Nephron (organoid): ENCODE results near the gene SPSB2.

Source experiments
- H3K27ac Mint-ChIP-seq, 3 experiments: 2 replicates each; pipeline ENCODE4 v1.8.0; 2020; ENCODE audit warnings: mixed read lengths in 3 of 3, mild to moderate bottlenecking in 2 of 3, moderate library complexity in 1 of 3
- H3K27me3 Mint-ChIP-seq: 2 replicates; pipeline ENCODE4 v1.8.0; 2021; ENCODE audit warnings: low read depth, mild to moderate bottlenecking, moderate library complexity, mixed read lengths
- H3K36me3 Mint-ChIP-seq: 2 replicates; pipeline ENCODE4 v1.8.0; 2020; ENCODE audit warnings: low read depth, mixed read lengths
- H3K4me1 Mint-ChIP-seq: 2 replicates; pipeline ENCODE4 v1.8.0; 2020; ENCODE audit warnings: mixed read lengths
- H3K4me3 Mint-ChIP-seq, 3 experiments: 2 replicates each; pipeline ENCODE4 v1.8.0; 2020; ENCODE audit warnings: mild to moderate bottlenecking in 3 of 3, mixed read lengths in 3 of 3, moderate library complexity in 2 of 3
- H3K9me3 Mint-ChIP-seq: 2 replicates; pipeline ENCODE4 v1.8.0; 2020; ENCODE audit warnings: mixed read lengths
- CTCF ChIP-seq, 3 experiments: fragments of 200-600 bp; sonication (generic); IDR thresholded peaks; one replicate each; pipeline ENCODE4 v1.5.0; 2021; ENCODE audit warnings: antibody characterized with exemption in 3 of 3; ENCODE audit not compliant: unreplicated experiment in 3 of 3

Gene SPSB2

GRCh38 chr12:6847676-6848075 lies 25.4 kb downstream of the SPSB2 start:
- no peaks in the 10 kb centered on the region for H3K27me3 Mint-ChIP-seq
- H3K4me1 Mint-ChIP-seq, result peaks cover 32% of the 10 kb centered on the region
- no peak overlapping the region for H3K27ac Mint-ChIP-seq
- no peaks in the 10 kb centered on the region for H3K9me3 Mint-ChIP-seq
- no peak for TF ChIP-seq CTCF (IDR thresholded peaks at IDR 0.05; ENCODE audit: unreplicated experiment in 3 of 3)
- H3K4me3 Mint-ChIP-seq, result peak overlapping the region in 2 of 3 experiments; percentile 30 to 41
- H3K36me3 Mint-ChIP-seq, result peaks cover 52% of the 10 kb centered on the region

GRCh38 chr12:6846316-6846869 lies 26.7 kb downstream of the SPSB2 start:
- no peaks in the 10 kb centered on the region for H3K27me3 Mint-ChIP-seq

GRCh38 chr12:6845395-6845794 lies 27.7 kb downstream of the SPSB2 start:
- Mint-ChIP-seq H3K4me3 (no peak overlapping the region), H3K4me1 (peaks cover 25% of the 10 kb centered on the region), H3K36me3 (peaks cover 51% of the 10 kb centered on the region), H3K27me3 (no peaks in the 10 kb centered on the region), H3K27ac (no peak overlapping the region), H3K9me3 (no peaks in the 10 kb centered on the region)
- TF ChIP-seq CTCF (IDR thresholded peaks at IDR 0.05; ENCODE audit: unreplicated experiment in 3 of 3), result no peak

More at GRCh38 chr12:6846316-6846869, 26.7 kb downstream of the SPSB2 start:
- Mint-ChIP-seq H3K36me3 (peaks cover 55% of the 10 kb centered on the region), H3K4me1 (peaks cover 32% of the 10 kb centered on the region), H3K4me3 (peak overlapping the region in 1 of 3 experiments; percentile 2), H3K27ac (no peak overlapping the region), H3K9me3 (no peaks in the 10 kb centered on the region)
- no peak for TF ChIP-seq CTCF (IDR thresholded peaks at IDR 0.05; ENCODE audit: unreplicated experiment in 3 of 3)

- H3K27ac Mint-ChIP-seq, result no peak overlapping the region
Observed at GRCh38 chr12:6843118-6843902, 29.8 kb downstream of the SPSB2 start.

GRCh38 chr12:6842075-6842474 lies 31.0 kb downstream of the SPSB2 start:
- H3K9me3 Mint-ChIP-seq, result no peaks in the 10 kb centered on the region
- peaks cover 20% of the 10 kb centered on the region for H3K4me1 Mint-ChIP-seq
- H3K4me3 Mint-ChIP-seq, result no peak overlapping the region

More at GRCh38 chr12:6843118-6843902, 29.8 kb downstream of the SPSB2 start:
- H3K36me3 Mint-ChIP-seq, result peaks cover 52% of the 10 kb centered on the region
- no peaks in the 10 kb centered on the region for H3K27me3 Mint-ChIP-seq
- H3K4me1 Mint-ChIP-seq, result peaks cover 27% of the 10 kb centered on the region
- H3K4me3 Mint-ChIP-seq, result no peak overlapping the region
- TF ChIP-seq CTCF (IDR thresholded peaks at IDR 0.05; ENCODE audit: unreplicated experiment in 3 of 3), result no peak
- H3K9me3 Mint-ChIP-seq, result no peaks in the 10 kb centered on the region

More at GRCh38 chr12:6842075-6842474, 31.0 kb downstream of the SPSB2 start:
- TF ChIP-seq CTCF (IDR thresholded peaks at IDR 0.05; ENCODE audit: unreplicated experiment in 3 of 3), result no peak
- Mint-ChIP-seq H3K27ac (no peak overlapping the region), H3K27me3 (no peaks in the 10 kb centered on the region), H3K36me3 (peaks cover 48% of the 10 kb centered on the region)
